ENCODE results near the gene ANLN. TPM values are rescaled to one million over a fixed set of nuclear protein-coding genes. Genes with fewer than 3 reads are reported as not detected.

ANLN gene
- polyA plus RNA-seq, 1 donor from 2014 or later, result 5.8 TPM

- no peaks in the 10 kb centered on the region for H3F3A ChIP-seq (ENCODE audit: insufficient read depth, low read length, poor library complexity, severe bottlenecking)
- H3K9me3 ChIP-seq (ENCODE audit: low read length), result no peaks in the 10 kb centered on the region
- no peak overlapping the region for H3K4me3 ChIP-seq (ENCODE audit: low read length)
- no peaks in the 10 kb centered on the region for H3K9me2 ChIP-seq (ENCODE audit: insufficient read depth, low read length)
- no peak overlapping the region for H3K9ac ChIP-seq (ENCODE audit: low read length)
- H3K27me3 ChIP-seq (ENCODE audit: insufficient read depth, low read depth, low read length), result no peaks in the 10 kb centered on the region
- H4K20me1 ChIP-seq (ENCODE audit: insufficient read depth), result no peaks in the 10 kb centered on the region
- no peaks in the 10 kb centered on the region for H3K79me2 ChIP-seq (replicated peaks; ENCODE audit: insufficient read depth, low read length)
- TF ChIP-seq EP300 (conservative IDR thresholded peaks at IDR 0.05; ENCODE audit: poor library complexity, severe bottlenecking) (no peak), EZH2 (IDR thresholded peaks at IDR 0.05; ENCODE audit: borderline replicate concordance, insufficient read depth, low read length, poor library complexity, severe bottlenecking) (no peak), REST (IDR thresholded peaks at IDR 0.05; ENCODE audit: borderline replicate concordance) (no peak), RAD21 (conservative IDR thresholded peaks at IDR 0.05) (no peak), SMC3 (conservative IDR thresholded peaks at IDR 0.05; ENCODE audit: poor library complexity) (no peak), CTCF (IDR thresholded peaks at IDR 0.05; ENCODE audit: poor library complexity, severe bottlenecking) (no peak), MXI1 (conservative IDR thresholded peaks at IDR 0.05; ENCODE audit: poor library complexity, severe bottlenecking) (no peak), POLR2AphosphoS5 (IDR thresholded peaks at IDR 0.05) (no peak), TAF1 (IDR thresholded peaks at IDR 0.05; ENCODE audit: low read depth) (no peak)
- H3K27ac ChIP-seq (ENCODE audit: low read length), result no peak overlapping the region
- H3K36me3 ChIP-seq (ENCODE audit: insufficient read depth, low read length), result no peaks in the 10 kb centered on the region
- H3K4me2 ChIP-seq (ENCODE audit: low read length), result no peak overlapping the region
- no peak overlapping the region for H2AFZ ChIP-seq (ENCODE audit: low read depth, low read length)
Observed at GRCh38 chr7:36416251-36416650, 26.6 kb downstream of the ANLN start.

GRCh38 chr7:36420307-36420706, 30.6 kb downstream of the ANLN start:
- Histone ChIP-seq H3K9me3 (ENCODE audit: low read length) (no peaks in the 10 kb centered on the region), H3K79me2 (replicated peaks; ENCODE audit: insufficient read depth, low read length) (no peaks in the 10 kb centered on the region), H4K20me1 (ENCODE audit: insufficient read depth) (no peaks in the 10 kb centered on the region), H3K9ac (ENCODE audit: low read length) (no peak overlapping the region), H3K27me3 (ENCODE audit: insufficient read depth, low read depth, low read length) (no peaks in the 10 kb centered on the region), H3K4me2 (ENCODE audit: low read length) (no peak overlapping the region), H3K36me3 (ENCODE audit: insufficient read depth, low read length) (no peaks in the 10 kb centered on the region), H3K9me2 (ENCODE audit: insufficient read depth, low read length) (no peaks in the 10 kb centered on the region), H3K4me3 (ENCODE audit: low read length) (no peak overlapping the region), H3K27ac (ENCODE audit: low read length) (no peak overlapping the region), H2AFZ (ENCODE audit: low read depth, low read length) (no peak overlapping the region), H3F3A (ENCODE audit: insufficient read depth, low read length, poor library complexity, severe bottlenecking) (no peaks in the 10 kb centered on the region)
- TF ChIP-seq REST (IDR thresholded peaks at IDR 0.05; ENCODE audit: borderline replicate concordance), result no peak
- TF ChIP-seq MXI1 (conservative IDR thresholded peaks at IDR 0.05; ENCODE audit: poor library complexity, severe bottlenecking), result no peak
- TF ChIP-seq CTCF (IDR thresholded peaks at IDR 0.05; ENCODE audit: poor library complexity, severe bottlenecking), result no peak
- no peak for TF ChIP-seq EP300 (conservative IDR thresholded peaks at IDR 0.05; ENCODE audit: poor library complexity, severe bottlenecking)
- no peak for TF ChIP-seq RAD21 (conservative IDR thresholded peaks at IDR 0.05)
- TF ChIP-seq EZH2 (IDR thresholded peaks at IDR 0.05; ENCODE audit: borderline replicate concordance, insufficient read depth, low read length, poor library complexity, severe bottlenecking), result no peak
- TF ChIP-seq SMC3 (conservative IDR thresholded peaks at IDR 0.05; ENCODE audit: poor library complexity), result no peak
- TF ChIP-seq POLR2AphosphoS5 (IDR thresholded peaks at IDR 0.05), result no peak
- TF ChIP-seq TAF1 (IDR thresholded peaks at IDR 0.05; ENCODE audit: low read depth), result no peak

Data from neural cell (in vitro differentiated cells).